ENCODE measurements around the gene DLX1. TPM values are rescaled to one million over a fixed set of nuclear protein-coding genes. Genes with fewer than 3 reads are reported as not detected.

DLX1 gene
- total and polyA plus RNA-seq, 2 experiments from 2014 or later, result not detected

DNA sequence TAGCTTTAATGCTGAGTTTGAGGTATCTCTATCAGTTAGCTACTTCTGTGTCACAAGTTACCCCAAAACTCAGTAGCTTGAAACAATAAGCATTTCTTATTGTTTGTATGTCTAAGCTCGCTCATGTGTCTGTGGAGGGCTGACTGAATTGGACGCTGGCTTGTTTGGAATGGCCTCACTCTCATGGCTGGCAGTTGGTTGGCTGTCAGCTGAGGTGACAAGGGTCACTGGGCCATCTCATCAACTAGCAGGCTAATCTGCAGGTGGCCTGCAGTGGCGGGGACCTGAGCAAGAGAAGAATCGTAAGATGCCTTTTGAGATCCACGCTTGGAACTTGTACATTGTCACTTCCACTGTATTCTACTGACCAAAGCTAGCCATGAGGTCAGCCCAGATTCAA is 30.8 kb downstream of the DLX1 start:
- Mint-ChIP-seq H3K36me3 (ENCODE audit: low read depth) (no peaks in the 10 kb centered on the region), H3K4me3 (no peak overlapping the region), H3K9me3 (no peaks in the 10 kb centered on the region), H3K4me1 (no peaks in the 10 kb centered on the region), H3K27ac (no peak overlapping the region), H3K27me3 (ENCODE audit: insufficient read depth, low read depth, poor library complexity) (peaks cover 18% of the 10 kb centered on the region)
- Histone ChIP-seq H3K27me3 (ENCODE audit: insufficient read depth) (peaks cover 20% of the 10 kb centered on the region), H4K20me1 (replicated peaks; ENCODE audit: insufficient read depth) (no peaks in the 10 kb centered on the region), H3K4me3 (no peak overlapping the region), H3F3A (replicated peaks; ENCODE audit: low read depth) (no peaks in the 10 kb centered on the region), H3K4me2 (no peak overlapping the region), H3K36me3 (ENCODE audit: insufficient read depth) (no peaks in the 10 kb centered on the region), H3K4me1 (ENCODE audit: insufficient read depth) (no peaks in the 10 kb centered on the region), H2AFZ (no peak overlapping the region), H3K79me2 (replicated peaks; ENCODE audit: insufficient read depth) (no peaks in the 10 kb centered on the region), H3K27ac (ENCODE audit: low read depth) (no peak overlapping the region), H3K9me2 (ENCODE audit: insufficient read depth) (no peaks in the 10 kb centered on the region)
- DNase-seq (ENCODE audit: low spot score), result no peak
- TF ChIP-seq NANOG (IDR thresholded peaks at IDR 0.05; ENCODE audit: borderline replicate concordance) (no peak), JUNB (IDR thresholded peaks at IDR 0.05; ENCODE audit: unreplicated experiment) (no peak), CREB1 (CRISPR knock-in tag; IDR thresholded peaks at IDR 0.05; ENCODE audit: low read depth) (no peak)
- ATAC-seq, result no peak

- no peaks in the 10 kb centered on the region for H3K79me2 ChIP-seq (replicated peaks; ENCODE audit: insufficient read depth)
- no peak overlapping the region for H3K27ac Mint-ChIP-seq
- H3K9me2 ChIP-seq (ENCODE audit: insufficient read depth), result no peaks in the 10 kb centered on the region
- H3K27me3 Mint-ChIP-seq (ENCODE audit: insufficient read depth, low read depth, poor library complexity), result peaks cover 3% of the 10 kb centered on the region
- H3K4me1 ChIP-seq (ENCODE audit: insufficient read depth), result no peaks in the 10 kb centered on the region
- no peaks in the 10 kb centered on the region for H3K36me3 Mint-ChIP-seq (ENCODE audit: low read depth)
- no peaks in the 10 kb centered on the region for H3K36me3 ChIP-seq (ENCODE audit: insufficient read depth)
- ATAC-seq, result no peak
- no peak overlapping the region for H3K27ac ChIP-seq (ENCODE audit: low read depth)
- H3K4me1 Mint-ChIP-seq, result no peaks in the 10 kb centered on the region
- H3K27me3 ChIP-seq (ENCODE audit: insufficient read depth), result no peaks in the 10 kb centered on the region
- H3K4me2 ChIP-seq, result no peak overlapping the region
- H3K9me3 Mint-ChIP-seq, result no peaks in the 10 kb centered on the region
- H2AFZ ChIP-seq, result no peak overlapping the region
- H4K20me1 ChIP-seq (replicated peaks; ENCODE audit: insufficient read depth), result no peaks in the 10 kb centered on the region
- no peak overlapping the region for H3K4me3 Mint-ChIP-seq
- H3K4me3 ChIP-seq, result no peak overlapping the region
- no peaks in the 10 kb centered on the region for H3F3A ChIP-seq (replicated peaks; ENCODE audit: low read depth)
- no peak for DNase-seq (ENCODE audit: low spot score)
- TF ChIP-seq STAT1 (IDR thresholded peaks at IDR 0.05; ENCODE audit: unreplicated experiment) (no peak), CTCF (conservative IDR thresholded peaks at IDR 0.05; ENCODE audit: low read depth in 2 of 2) (no peak), ZNF331 (CRISPR knock-in tag; IDR thresholded peaks at IDR 0.05; ENCODE audit: low read depth) (no peak), POLR2AphosphoS5 (IDR thresholded peaks at IDR 0.05; ENCODE audit: low read depth) (no peak), CREB1 (CRISPR knock-in tag; IDR thresholded peaks at IDR 0.05; ENCODE audit: low read depth) (no peak), NANOG (IDR thresholded peaks at IDR 0.05; ENCODE audit: borderline replicate concordance) (no peak), JUNB (IDR thresholded peaks at IDR 0.05; ENCODE audit: unreplicated experiment) (no peak), EZH2 (IDR thresholded peaks at IDR 0.05; ENCODE audit: low read depth, unreplicated experiment) (no peak), ZNF114 (CRISPR knock-in tag; IDR thresholded peaks at IDR 0.05) (no peak)
- TF ChIP-seq, protein P1, sequence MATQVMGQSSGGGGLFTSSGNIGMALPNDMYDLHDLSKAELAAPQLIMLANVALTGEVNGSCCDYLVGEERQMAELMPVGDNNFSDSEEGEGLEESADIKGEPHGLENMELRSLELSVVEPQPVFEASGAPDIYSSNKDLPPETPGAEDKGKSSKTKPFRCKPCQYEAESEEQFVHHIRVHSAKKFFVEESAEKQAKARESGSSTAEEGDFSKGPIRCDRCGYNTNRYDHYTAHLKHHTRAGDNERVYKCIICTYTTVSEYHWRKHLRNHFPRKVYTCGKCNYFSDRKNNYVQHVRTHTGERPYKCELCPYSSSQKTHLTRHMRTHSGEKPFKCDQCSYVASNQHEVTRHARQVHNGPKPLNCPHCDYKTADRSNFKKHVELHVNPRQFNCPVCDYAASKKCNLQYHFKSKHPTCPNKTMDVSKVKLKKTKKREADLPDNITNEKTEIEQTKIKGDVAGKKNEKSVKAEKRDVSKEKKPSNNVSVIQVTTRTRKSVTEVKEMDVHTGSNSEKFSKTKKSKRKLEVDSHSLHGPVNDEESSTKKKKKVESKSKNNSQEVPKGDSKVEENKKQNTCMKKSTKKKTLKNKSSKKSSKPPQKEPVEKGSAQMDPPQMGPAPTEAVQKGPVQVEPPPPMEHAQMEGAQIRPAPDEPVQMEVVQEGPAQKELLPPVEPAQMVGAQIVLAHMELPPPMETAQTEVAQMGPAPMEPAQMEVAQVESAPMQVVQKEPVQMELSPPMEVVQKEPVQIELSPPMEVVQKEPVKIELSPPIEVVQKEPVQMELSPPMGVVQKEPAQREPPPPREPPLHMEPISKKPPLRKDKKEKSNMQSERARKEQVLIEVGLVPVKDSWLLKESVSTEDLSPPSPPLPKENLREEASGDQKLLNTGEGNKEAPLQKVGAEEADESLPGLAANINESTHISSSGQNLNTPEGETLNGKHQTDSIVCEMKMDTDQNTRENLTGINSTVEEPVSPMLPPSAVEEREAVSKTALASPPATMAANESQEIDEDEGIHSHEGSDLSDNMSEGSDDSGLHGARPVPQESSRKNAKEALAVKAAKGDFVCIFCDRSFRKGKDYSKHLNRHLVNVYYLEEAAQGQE (IDR thresholded peaks at IDR 0.05; ENCODE audit: unreplicated experiment), result no peak
- TF ChIP-seq, protein P2, sequence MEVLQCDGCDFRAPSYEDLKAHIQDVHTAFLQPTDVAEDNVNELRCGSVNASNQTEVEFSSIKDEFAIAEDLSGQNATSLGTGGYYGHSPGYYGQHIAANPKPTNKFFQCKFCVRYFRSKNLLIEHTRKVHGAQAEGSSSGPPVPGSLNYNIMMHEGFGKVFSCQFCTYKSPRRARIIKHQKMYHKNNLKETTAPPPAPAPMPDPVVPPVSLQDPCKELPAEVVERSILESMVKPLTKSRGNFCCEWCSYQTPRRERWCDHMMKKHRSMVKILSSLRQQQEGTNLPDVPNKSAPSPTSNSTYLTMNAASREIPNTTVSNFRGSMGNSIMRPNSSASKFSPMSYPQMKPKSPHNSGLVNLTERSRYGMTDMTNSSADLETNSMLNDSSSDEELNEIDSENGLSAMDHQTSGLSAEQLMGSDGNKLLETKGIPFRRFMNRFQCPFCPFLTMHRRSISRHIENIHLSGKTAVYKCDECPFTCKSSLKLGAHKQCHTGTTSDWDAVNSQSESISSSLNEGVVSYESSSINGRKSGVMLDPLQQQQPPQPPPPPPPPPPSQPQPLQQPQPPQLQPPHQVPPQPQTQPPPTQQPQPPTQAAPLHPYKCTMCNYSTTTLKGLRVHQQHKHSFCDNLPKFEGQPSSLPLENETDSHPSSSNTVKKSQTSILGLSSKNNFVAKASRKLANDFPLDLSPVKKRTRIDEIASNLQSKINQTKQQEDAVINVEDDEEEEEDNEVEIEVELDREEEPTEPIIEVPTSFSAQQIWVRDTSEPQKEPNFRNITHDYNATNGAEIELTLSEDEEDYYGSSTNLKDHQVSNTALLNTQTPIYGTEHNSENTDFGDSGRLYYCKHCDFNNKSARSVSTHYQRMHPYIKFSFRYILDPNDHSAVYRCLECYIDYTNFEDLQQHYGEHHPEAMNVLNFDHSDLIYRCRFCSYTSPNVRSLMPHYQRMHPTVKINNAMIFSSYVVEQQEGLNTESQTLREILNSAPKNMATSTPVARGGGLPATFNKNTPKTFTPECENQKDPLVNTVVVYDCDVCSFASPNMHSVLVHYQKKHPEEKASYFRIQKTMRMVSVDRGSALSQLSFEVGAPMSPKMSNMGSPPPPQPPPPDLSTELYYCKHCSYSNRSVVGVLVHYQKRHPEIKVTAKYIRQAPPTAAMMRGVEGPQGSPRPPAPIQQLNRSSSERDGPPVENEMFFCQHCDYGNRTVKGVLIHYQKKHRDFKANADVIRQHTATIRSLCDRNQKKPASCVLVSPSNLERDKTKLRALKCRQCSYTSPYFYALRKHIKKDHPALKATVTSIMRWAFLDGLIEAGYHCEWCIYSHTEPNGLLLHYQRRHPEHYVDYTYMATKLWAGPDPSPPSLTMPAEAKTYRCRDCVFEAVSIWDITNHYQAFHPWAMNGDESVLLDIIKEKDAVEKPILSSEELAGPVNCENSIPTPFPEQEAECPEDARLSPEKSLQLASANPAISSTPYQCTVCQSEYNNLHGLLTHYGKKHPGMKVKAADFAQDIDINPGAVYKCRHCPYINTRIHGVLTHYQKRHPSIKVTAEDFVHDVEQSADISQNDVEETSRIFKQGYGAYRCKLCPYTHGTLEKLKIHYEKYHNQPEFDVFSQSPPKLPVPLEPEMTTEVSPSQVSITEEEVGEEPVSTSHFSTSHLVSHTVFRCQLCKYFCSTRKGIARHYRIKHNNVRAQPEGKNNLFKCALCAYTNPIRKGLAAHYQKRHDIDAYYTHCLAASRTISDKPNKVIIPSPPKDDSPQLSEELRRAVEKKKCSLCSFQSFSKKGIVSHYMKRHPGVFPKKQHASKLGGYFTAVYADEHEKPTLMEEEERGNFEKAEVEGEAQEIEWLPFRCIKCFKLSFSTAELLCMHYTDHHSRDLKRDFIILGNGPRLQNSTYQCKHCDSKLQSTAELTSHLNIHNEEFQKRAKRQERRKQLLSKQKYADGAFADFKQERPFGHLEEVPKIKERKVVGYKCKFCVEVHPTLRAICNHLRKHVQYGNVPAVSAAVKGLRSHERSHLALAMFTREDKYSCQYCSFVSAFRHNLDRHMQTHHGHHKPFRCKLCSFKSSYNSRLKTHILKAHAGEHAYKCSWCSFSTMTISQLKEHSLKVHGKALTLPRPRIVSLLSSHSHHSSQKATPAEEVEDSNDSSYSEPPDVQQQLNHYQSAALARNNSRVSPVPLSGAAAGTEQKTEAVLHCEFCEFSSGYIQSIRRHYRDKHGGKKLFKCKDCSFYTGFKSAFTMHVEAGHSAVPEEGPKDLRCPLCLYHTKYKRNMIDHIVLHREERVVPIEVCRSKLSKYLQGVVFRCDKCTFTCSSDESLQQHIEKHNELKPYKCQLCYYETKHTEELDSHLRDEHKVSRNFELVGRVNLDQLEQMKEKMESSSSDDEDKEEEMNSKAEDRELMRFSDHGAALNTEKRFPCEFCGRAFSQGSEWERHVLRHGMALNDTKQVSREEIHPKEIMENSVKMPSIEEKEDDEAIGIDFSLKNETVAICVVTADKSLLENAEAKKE (CRISPR knock-in tag; IDR thresholded peaks at IDR 0.05), result no peak
Measured at GRCh38 chr2:172119089-172119488, 33.8 kb downstream of the DLX1 start.

Data from GM23338 (cell line).